CD4-positive, CD25-positive, alpha-beta regulatory T cell (primary cell): Measurements from ENCODE around the gene AGFG2. TPM values are rescaled to one million over a fixed set of nuclear protein-coding genes. Genes with fewer than 3 reads are reported as not detected.
"Not testable (repeated sequence)": the region's sequence is repeated elsewhere in the genome, so short reads cannot be mapped to it uniquely, and the experiment has no call there.

Source experiments
- ATAC-seq, 2 donors: fragments of 150-1000 bp; cut with Tn5 transposase; one replicate each; pipeline ENCODE4 v1.10.0; 2021; ENCODE audit warnings: low read depth in 2 of 2, moderate number of reproducible peaks in 2 of 2, moderate library complexity in 1 of 2
- DNase-seq, 3 donors: peaks; one replicate each; pipeline versions ENCODE4 v3.0.0 to v3.0.0-alpha.2; 2012 to 2022; ENCODE audit warnings: mixed read lengths in 1 of 3
- H3K27ac ChIP-seq: one replicate; pipeline ENCODE4 v1.7.0; 2013; ENCODE audit warnings: mild to moderate bottlenecking, low read length; ENCODE audit not compliant: insufficient read depth, poor library complexity, severe bottlenecking
- H3K27me3 ChIP-seq: one replicate; pipeline ENCODE4 v1.7.0; 2013; ENCODE audit warnings: low read length; ENCODE audit not compliant: control insufficient read depth, insufficient read depth
- H3K36me3 ChIP-seq: one replicate; pipeline ENCODE4 v1.7.0; 2013; ENCODE audit warnings: mild to moderate bottlenecking, low read length, moderate library complexity; ENCODE audit not compliant: control insufficient read depth, insufficient read depth
- H3K4me1 ChIP-seq: 2 replicates; pipeline ENCODE4 v1.7.0; 2013; ENCODE audit warnings: mild to moderate bottlenecking, low read length; ENCODE audit not compliant: insufficient read depth, control insufficient read depth, poor library complexity, severe bottlenecking
- H3K4me3 ChIP-seq: one replicate; pipeline ENCODE4 v1.7.0; 2013; ENCODE audit warnings: low read depth, mild to moderate bottlenecking, low read length, moderate library complexity
- H3K9me3 ChIP-seq, 2 experiments: 1 replicate in 1 of 2; 2 replicates in 1 of 2; pipeline ENCODE4 v1.7.0; 2013; ENCODE audit warnings: low read length in 2 of 2, mild to moderate bottlenecking in 1 of 2, moderate library complexity in 1 of 2; ENCODE audit not compliant: control insufficient read depth in 2 of 2
- H3K27ac Mint-ChIP-seq, 3 donors: one replicate each; pipeline ENCODE4 v1.8.0; 2020 to 2022; ENCODE audit warnings: mild to moderate bottlenecking in 3 of 3, mixed read lengths in 3 of 3, moderate library complexity in 2 of 3
- H3K27me3 Mint-ChIP-seq: one replicate; pipeline ENCODE4 v1.8.0; 2022; ENCODE audit warnings: mild to moderate bottlenecking, mixed read lengths
- H3K36me3 Mint-ChIP-seq: one replicate; pipeline ENCODE4 v1.8.0; 2020; ENCODE audit warnings: mixed read lengths
- H3K4me1 Mint-ChIP-seq, 4 donors: one replicate each; pipeline ENCODE4 v1.8.0; 2020 to 2022; ENCODE audit warnings: mixed read lengths in 4 of 4, mild to moderate bottlenecking in 1 of 4
- H3K4me3 Mint-ChIP-seq, 4 donors: one replicate each; pipeline ENCODE4 v1.8.0; 2020 to 2022; ENCODE audit warnings: mild to moderate bottlenecking in 4 of 4, mixed read lengths in 4 of 4, moderate library complexity in 3 of 4
- H3K9me3 Mint-ChIP-seq, 7 donors: one replicate each; pipeline ENCODE4 v1.8.0; 2020 to 2022; ENCODE audit warnings: mixed read lengths in 7 of 7, mild to moderate bottlenecking in 3 of 7, moderate library complexity in 2 of 7
- polyA plus RNA-seq, 4 donors: library from polyadenylated mRNA; unstranded; fragments of 300-500 nt; fragmentation: Illumina TruSeq; gene quantifications; one replicate each; pipeline ENCODE4 v1.2.3, GENCODE V29; 2021
- total RNA-seq: library from RNA; stranded (reverse); gene quantifications from one replicate; pipeline ENCODE4 v1.2.3, GENCODE V29; 2022

The AGFG2 gene
- total and polyA plus RNA-seq, 5 donors from 2014 or later, result 11.7 to 40.8 (median 17.3) TPM

- Mint-ChIP-seq H3K36me3 (peaks cover 3% of the 10 kb centered on the region), H3K27me3 (no peaks in the 10 kb centered on the region), H3K27ac (peak overlapping the region; percentile 71 to 94 (median 91)), H3K9me3 (peaks cover 0 to 2% (median 0%) of the 10 kb centered on the region in 7 donors), H3K4me3 (peak overlapping the region in 2 of 4 donors; percentile 59 to 62), H3K4me1 (peaks cover 5 to 39% (median 26%) of the 10 kb centered on the region in 4 donors)
- Histone ChIP-seq H3K4me1 (peaks cover 31% of the 10 kb centered on the region), H3K27me3 (no peaks in the 10 kb centered on the region), H3K9me3 (no peaks in the 10 kb centered on the region), H3K4me3 (no peak overlapping the region), H3K36me3 (no peaks in the 10 kb centered on the region), H3K27ac (no peak overlapping the region)
- ATAC-seq (no peak), DNase-seq (no peak)
Observed at GRCh38 chr7:100515072-100515532, 23.9 kb upstream of the AGFG2 start.

GRCh38 chr7:100516135-100516812, 22.7 kb upstream of the AGFG2 start:
- no peaks in the 10 kb centered on the region for H3K27me3 Mint-ChIP-seq
- DNase-seq (peak in 2 of 3 donors; percentile 76 to 82), ATAC-seq (peak; percentile 86)
- peaks cover 5 to 42% (median 26%) of the 10 kb centered on the region in 4 donors for H3K4me1 Mint-ChIP-seq
- Histone ChIP-seq H3K4me1 (peaks cover 31% of the 10 kb centered on the region), H3K4me3 (peak overlapping the region; percentile 56), H3K27me3 (no peaks in the 10 kb centered on the region), H3K27ac (peak overlapping the region; percentile 39), H3K9me3 (no peaks in the 10 kb centered on the region), H3K36me3 (no peaks in the 10 kb centered on the region)
- peak overlapping the region; percentile 71 to 94 (median 91) for H3K27ac Mint-ChIP-seq
- peaks cover 0 to 2% (median 0%) of the 10 kb centered on the region in 7 donors for H3K9me3 Mint-ChIP-seq
- no peaks in the 10 kb centered on the region for H3K36me3 Mint-ChIP-seq
- peak overlapping the region; percentile 1 to 72 (median 54) for H3K4me3 Mint-ChIP-seq

GRCh38 chr7:100517305-100517704, 21.7 kb upstream of the AGFG2 start:
- peaks cover 31% of the 10 kb centered on the region for H3K4me1 ChIP-seq
- no peaks in the 10 kb centered on the region for H3K27me3 ChIP-seq
- ATAC-seq, result no peak
- peak overlapping the region in 3 of 4 donors; percentile 32 to 44 (median 35) for H3K4me3 Mint-ChIP-seq
- H3K4me3 ChIP-seq, result no peak overlapping the region
- H3K4me1 Mint-ChIP-seq, result peaks cover 5 to 43% (median 26%) of the 10 kb centered on the region in 4 donors
- H3K27ac Mint-ChIP-seq, result peak overlapping the region in 1 of 3 donors; percentile 79
- no peaks in the 10 kb centered on the region for H3K36me3 Mint-ChIP-seq
- H3K9me3 Mint-ChIP-seq, result peaks cover 0 to 2% (median 0%) of the 10 kb centered on the region in 7 donors
- no peaks in the 10 kb centered on the region for H3K27me3 Mint-ChIP-seq
- H3K9me3 ChIP-seq, result no peaks in the 10 kb centered on the region
- no peak overlapping the region for H3K27ac ChIP-seq
- H3K36me3 ChIP-seq, result no peaks in the 10 kb centered on the region
- no peak for DNase-seq

- H3K4me1 ChIP-seq, result peaks cover 31% of the 10 kb centered on the region
- H3K9me3 ChIP-seq, result no peaks in the 10 kb centered on the region
- Mint-ChIP-seq H3K36me3 (no peaks in the 10 kb centered on the region), H3K4me1 (peaks cover 5 to 37% (median 25%) of the 10 kb centered on the region in 4 donors), H3K9me3 (peaks cover 0 to 2% (median 0%) of the 10 kb centered on the region in 7 donors), H3K27ac (peak overlapping the region in 1 of 3 donors; percentile 64), H3K4me3 (no peak overlapping the region), H3K27me3 (no peaks in the 10 kb centered on the region)
- H3K4me3 ChIP-seq, result no peak overlapping the region
- ATAC-seq, result no peak
- H3K27ac ChIP-seq, result no peak overlapping the region
- DNase-seq, result no peak
- H3K36me3 ChIP-seq, result no peaks in the 10 kb centered on the region
- no peaks in the 10 kb centered on the region for H3K27me3 ChIP-seq
Observed at GRCh38 chr7:100519580-100519979, 19.4 kb upstream of the AGFG2 start.

- Histone ChIP-seq H3K9me3 (no peaks in the 10 kb centered on the region), H3K4me3 (no peak overlapping the region), H3K4me1 (peaks cover 26% of the 10 kb centered on the region), H3K27me3 (no peaks in the 10 kb centered on the region), H3K36me3 (no peaks in the 10 kb centered on the region), H3K27ac (no peak overlapping the region)
- no peak for DNase-seq
- no peaks in the 10 kb centered on the region for H3K27me3 Mint-ChIP-seq
- H3K4me3 Mint-ChIP-seq, result no peak overlapping the region
- no peak for ATAC-seq
- peaks cover 0 to 2% (median 0%) of the 10 kb centered on the region in 7 donors for H3K9me3 Mint-ChIP-seq
- H3K27ac Mint-ChIP-seq, result peak overlapping the region in 1 of 3 donors; percentile 64
- no peaks in the 10 kb centered on the region for H3K36me3 Mint-ChIP-seq
- H3K4me1 Mint-ChIP-seq, result peaks cover 5 to 33% (median 23%) of the 10 kb centered on the region in 4 donors
Observed at GRCh38 chr7:100520138-100520537, 18.9 kb upstream of the AGFG2 start.

- no peaks in the 10 kb centered on the region for H3K27me3 Mint-ChIP-seq
- no peaks in the 10 kb centered on the region for H3K9me3 ChIP-seq
- no peak for DNase-seq
- no peaks in the 10 kb centered on the region for H3K27me3 ChIP-seq
- peaks cover 0 to 2% (median 0%) of the 10 kb centered on the region in 7 donors for H3K9me3 Mint-ChIP-seq
- ATAC-seq, result no peak
- peaks cover 4 to 24% (median 14%) of the 10 kb centered on the region in 4 donors for H3K4me1 Mint-ChIP-seq
- no peaks in the 10 kb centered on the region for H3K36me3 ChIP-seq
- peaks cover 16% of the 10 kb centered on the region for H3K4me1 ChIP-seq
- H3K27ac ChIP-seq, result no peak overlapping the region
- no peak overlapping the region for H3K4me3 ChIP-seq
- peak overlapping the region in 1 of 3 donors; percentile 57 for H3K27ac Mint-ChIP-seq
- H3K4me3 Mint-ChIP-seq, result no peak overlapping the region
- H3K36me3 Mint-ChIP-seq, result no peaks in the 10 kb centered on the region
Observed at GRCh38 chr7:100521076-100521475, 17.9 kb upstream of the AGFG2 start.

- not testable (repeated sequence) for H3K27me3 Mint-ChIP-seq, H3K27me3 ChIP-seq, H3K27ac ChIP-seq, DNase-seq, H3K9me3 ChIP-seq, H3K4me3 Mint-ChIP-seq, H3K27ac Mint-ChIP-seq, ATAC-seq, H3K4me1 ChIP-seq, H3K36me3 ChIP-seq, H3K4me3 ChIP-seq, H3K36me3 Mint-ChIP-seq, H3K9me3 Mint-ChIP-seq
- H3K4me1 Mint-ChIP-seq, result peaks cover 0 to 14% (median 8%) of the 10 kb centered on the region in 4 donors
Observed at GRCh38 chr7:100521909-100522593, 17.0 kb upstream of the AGFG2 start.
